MM.1S (cell line): Measurements from ENCODE around the gene TASP1.

ENCODE experiments used
- DNase-seq: peaks from one replicate; pipeline ENCODE4 v3.0.0-alpha.2; 2015
- H2AFZ ChIP-seq: fragments of 300-600 bp; sonication (generic); 2 replicates; pipeline ENCODE4 v1.6.0; 2016; ENCODE audit warnings: antibody characterized with exemption, low read length
- H3F3A ChIP-seq: fragments of 300-600 bp; sonication (generic); 2 replicates; pipeline ENCODE4 v1.6.1; 2016; ENCODE audit warnings: mild to moderate bottlenecking, antibody characterized with exemption, low read length, moderate library complexity, mixed read lengths; ENCODE audit not compliant: insufficient read depth
- H3K27ac ChIP-seq: fragments of 300-600 bp; sonication (generic); 2 replicates; pipeline ENCODE4 v1.5.1; 2016; ENCODE audit warnings: mild to moderate bottlenecking, low read length
- H3K27me3 ChIP-seq: fragments of 300-600 bp; sonication (generic); replicated peaks from 2 replicates; pipeline ENCODE4 v1.6.0; 2016; ENCODE audit warnings: low read length; ENCODE audit not compliant: insufficient read depth
- H3K36me3 ChIP-seq: fragments of 300-600 bp; sonication (generic); replicated peaks from 2 replicates; pipeline ENCODE4 v1.6.1; 2016; ENCODE audit warnings: mild to moderate bottlenecking, low read length, mixed read lengths; ENCODE audit not compliant: insufficient read depth
- H3K4me1 ChIP-seq: fragments of 300-600 bp; sonication (generic); 2 replicates; pipeline ENCODE4 v1.6.1; 2016; ENCODE audit warnings: low read length, mixed read lengths
- H3K4me2 ChIP-seq: fragments of 300-600 bp; sonication (generic); 2 replicates; pipeline ENCODE4 v1.6.0; 2016; ENCODE audit warnings: low read depth, low read length
- H3K4me3 ChIP-seq: fragments of 300-600 bp; sonication (generic); 2 replicates; pipeline ENCODE4 v1.5.1; 2016; ENCODE audit warnings: low read length, mixed read lengths
- H3K79me2 ChIP-seq: fragments of 300-600 bp; sonication (generic); 2 replicates; pipeline ENCODE4 v1.6.1; 2016; ENCODE audit warnings: mixed run types, low read length, mixed read lengths
- H3K9ac ChIP-seq: fragments of 300-600 bp; sonication (generic); 2 replicates; pipeline ENCODE4 v1.6.1; 2016; ENCODE audit warnings: low read length, mixed read lengths
- H3K9me2 ChIP-seq: fragments of 300-600 bp; sonication (generic); replicated peaks from 2 replicates; pipeline ENCODE4 v1.6.1; 2016; ENCODE audit warnings: mild to moderate bottlenecking, low read length, mixed read lengths; ENCODE audit not compliant: insufficient read depth
- H3K9me3 ChIP-seq: fragments of 300-600 bp; sonication (generic); replicated peaks from 2 replicates; pipeline ENCODE4 v1.6.1; 2016; ENCODE audit warnings: mild to moderate bottlenecking, low read length, mixed read lengths; ENCODE audit not compliant: insufficient read depth
- H4K20me1 ChIP-seq: fragments of 300-600 bp; sonication (generic); 2 replicates; pipeline ENCODE4 v1.6.1; 2016; ENCODE audit warnings: mild to moderate bottlenecking, low read length, moderate library complexity, mixed read lengths; ENCODE audit not compliant: insufficient read depth
- EZH2 ChIP-seq: fragments of 300-600 bp; sonication (generic); optimal IDR thresholded peaks from 2 replicates; pipeline ENCODE3; 2017; ENCODE audit warnings: low read depth, mild to moderate bottlenecking, antibody characterized with exemption, low read length, mixed read lengths
- EZH2phosphoT487 ChIP-seq: fragments of 300-600 bp; sonication (generic); IDR thresholded peaks from 2 replicates; pipeline ENCODE4 v1.6.1; 2018; ENCODE audit warnings: antibody characterized with exemption, low read length
- TF ChIP-seq, protein P1 (sequence below): fragments of 300-600 bp; sonication (generic); IDR thresholded peaks from 2 replicates; pipeline ENCODE4 v1.5.1; 2016; ENCODE audit warnings: antibody characterized with exemption, low read length, mixed read lengths

TASP1 gene

DNA sequence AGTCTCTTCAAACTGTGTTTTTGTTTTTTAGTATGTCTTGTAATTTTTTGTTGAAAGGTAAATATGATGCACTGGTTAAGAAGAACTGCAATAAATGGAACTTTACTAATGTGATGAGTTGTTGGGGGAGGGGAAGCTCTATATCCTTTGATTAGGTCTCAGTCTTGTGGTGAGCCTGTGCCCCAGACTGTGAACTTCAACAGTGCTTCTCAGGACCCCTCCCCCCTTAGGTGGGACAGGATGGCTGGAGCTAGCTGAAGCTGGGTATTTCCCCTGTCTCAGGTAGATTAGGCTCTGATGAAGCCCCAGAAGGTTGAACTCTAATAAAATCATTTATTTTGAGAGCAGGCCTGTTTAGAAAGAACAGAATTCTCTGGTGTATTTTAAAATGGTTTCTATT is 31.4 kb upstream of the TASP1 start:
- Histone ChIP-seq H3K4me3 (no peak overlapping the region), H3K27me3 (no peaks in the 10 kb centered on the region), H3K9ac (no peak overlapping the region), H3F3A (no peaks in the 10 kb centered on the region), H3K27ac (no peak overlapping the region), H3K36me3 (no peaks in the 10 kb centered on the region), H4K20me1 (no peaks in the 10 kb centered on the region), H3K79me2 (no peaks in the 10 kb centered on the region), H2AFZ (no peak overlapping the region), H3K4me1 (no peaks in the 10 kb centered on the region), H3K4me2 (no peak overlapping the region), H3K9me2 (no peaks in the 10 kb centered on the region), H3K9me3 (no peaks in the 10 kb centered on the region)
- TF ChIP-seq, protein P1, sequence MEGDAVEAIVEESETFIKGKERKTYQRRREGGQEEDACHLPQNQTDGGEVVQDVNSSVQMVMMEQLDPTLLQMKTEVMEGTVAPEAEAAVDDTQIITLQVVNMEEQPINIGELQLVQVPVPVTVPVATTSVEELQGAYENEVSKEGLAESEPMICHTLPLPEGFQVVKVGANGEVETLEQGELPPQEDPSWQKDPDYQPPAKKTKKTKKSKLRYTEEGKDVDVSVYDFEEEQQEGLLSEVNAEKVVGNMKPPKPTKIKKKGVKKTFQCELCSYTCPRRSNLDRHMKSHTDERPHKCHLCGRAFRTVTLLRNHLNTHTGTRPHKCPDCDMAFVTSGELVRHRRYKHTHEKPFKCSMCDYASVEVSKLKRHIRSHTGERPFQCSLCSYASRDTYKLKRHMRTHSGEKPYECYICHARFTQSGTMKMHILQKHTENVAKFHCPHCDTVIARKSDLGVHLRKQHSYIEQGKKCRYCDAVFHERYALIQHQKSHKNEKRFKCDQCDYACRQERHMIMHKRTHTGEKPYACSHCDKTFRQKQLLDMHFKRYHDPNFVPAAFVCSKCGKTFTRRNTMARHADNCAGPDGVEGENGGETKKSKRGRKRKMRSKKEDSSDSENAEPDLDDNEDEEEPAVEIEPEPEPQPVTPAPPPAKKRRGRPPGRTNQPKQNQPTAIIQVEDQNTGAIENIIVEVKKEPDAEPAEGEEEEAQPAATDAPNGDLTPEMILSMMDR, result no peak
- TF ChIP-seq EZH2, result no peak
- no peak for TF ChIP-seq EZH2phosphoT487
- DNase-seq, result no peak

DNA sequence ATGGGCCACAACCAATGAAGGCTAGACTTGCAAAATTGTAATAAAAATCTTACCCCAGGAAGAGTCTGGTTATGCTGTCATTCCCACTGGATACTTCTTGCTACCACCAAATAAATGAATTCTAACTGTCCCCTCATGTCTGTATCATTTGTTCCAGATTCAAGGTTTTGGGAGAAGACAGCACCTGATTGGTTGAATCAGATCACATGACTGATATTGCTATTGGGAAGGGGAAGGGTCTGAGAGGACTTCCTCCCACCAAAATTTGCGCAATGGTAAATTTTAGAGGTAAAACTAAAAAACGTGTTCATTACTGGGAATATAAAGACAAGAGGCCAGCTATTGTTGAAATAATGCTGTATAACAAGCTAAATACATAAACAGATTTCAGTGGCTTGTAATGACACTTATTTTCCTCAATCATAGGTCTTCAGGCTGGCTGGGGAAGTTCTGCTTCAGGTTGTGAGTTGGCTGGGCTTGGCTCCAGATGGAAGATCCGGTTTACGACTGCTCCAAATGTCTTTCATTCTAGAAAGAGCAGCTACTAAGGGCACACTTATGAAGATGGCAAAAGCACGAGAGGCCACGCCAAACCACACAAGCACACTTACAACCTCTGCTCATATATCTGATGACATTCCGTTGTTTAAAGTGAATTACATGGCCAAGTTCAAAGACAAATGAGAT is 27.1 kb upstream of the TASP1 start:
- no peak for TF ChIP-seq EZH2
- no peak for TF ChIP-seq EZH2phosphoT487
- TF ChIP-seq, protein P1, result no peak
- Histone ChIP-seq H3K4me3 (no peak overlapping the region), H2AFZ (no peak overlapping the region)

DNA sequence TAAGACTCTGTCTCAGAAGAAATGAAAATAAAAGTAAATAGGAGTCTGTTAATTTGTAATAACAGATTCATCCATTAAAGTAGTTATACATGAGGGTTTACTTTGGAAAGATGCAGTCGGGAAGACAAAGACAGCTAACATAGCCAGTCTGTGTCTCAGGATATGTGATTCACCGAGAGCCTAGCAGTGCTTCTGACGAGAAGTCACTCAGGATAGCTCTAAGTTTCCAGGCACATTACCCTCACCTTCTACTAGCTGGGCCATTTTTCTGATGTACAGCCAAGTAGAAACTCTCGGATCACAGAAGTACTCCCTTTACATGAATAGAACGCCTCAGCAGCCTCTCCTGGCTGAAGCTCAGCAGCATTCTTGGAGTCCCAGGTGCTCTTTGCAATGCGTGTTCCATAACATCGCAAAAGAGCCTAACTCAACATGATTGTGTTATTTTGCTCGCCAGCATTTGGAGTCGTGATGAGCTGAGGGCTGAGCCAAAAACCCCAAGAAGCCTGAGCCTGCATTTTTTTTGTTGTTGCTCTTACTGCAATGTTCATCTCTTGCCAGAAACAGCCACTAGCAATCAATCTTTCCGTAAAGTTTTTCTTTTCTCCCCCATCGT is 22.4 kb upstream of the TASP1 start:
- TF ChIP-seq, protein P1, result no peak
- Histone ChIP-seq H3K4me2 (no peak overlapping the region), H3K27ac (no peak overlapping the region), H3K9me3 (no peaks in the 10 kb centered on the region), H3K9me2 (no peaks in the 10 kb centered on the region), H3K4me3 (no peak overlapping the region), H3K4me1 (no peaks in the 10 kb centered on the region), H3F3A (no peaks in the 10 kb centered on the region), H3K79me2 (no peaks in the 10 kb centered on the region), H4K20me1 (no peaks in the 10 kb centered on the region), H3K9ac (no peak overlapping the region), H3K27me3 (no peaks in the 10 kb centered on the region), H2AFZ (no peak overlapping the region), H3K36me3 (no peaks in the 10 kb centered on the region)
- no peak for DNase-seq

More for the DNA sequence above, 27.1 kb upstream of the TASP1 start:
- no peaks in the 10 kb centered on the region for H3K9me2 ChIP-seq
- no peaks in the 10 kb centered on the region for H3K79me2 ChIP-seq
- H3K4me2 ChIP-seq, result no peak overlapping the region
- no peaks in the 10 kb centered on the region for H3K9me3 ChIP-seq
- H3K9ac ChIP-seq, result no peak overlapping the region
- no peaks in the 10 kb centered on the region for H3K4me1 ChIP-seq
- no peaks in the 10 kb centered on the region for H3F3A ChIP-seq
- H3K27me3 ChIP-seq, result no peaks in the 10 kb centered on the region
- H3K27ac ChIP-seq, result no peak overlapping the region
- no peaks in the 10 kb centered on the region for H4K20me1 ChIP-seq
- H3K36me3 ChIP-seq, result no peaks in the 10 kb centered on the region
- DNase-seq, result no peak
